Inflammatory macrophage treated with lipopolysaccharide for 1 hour (primary cell): ENCODE measurements around the gene RIC3.

Source experiments
- DNase-seq, 2 donors: peaks; one replicate each; pipeline ENCODE4 v3.0.0-alpha.2; 2020 to 2022

The RIC3 gene

DNA sequence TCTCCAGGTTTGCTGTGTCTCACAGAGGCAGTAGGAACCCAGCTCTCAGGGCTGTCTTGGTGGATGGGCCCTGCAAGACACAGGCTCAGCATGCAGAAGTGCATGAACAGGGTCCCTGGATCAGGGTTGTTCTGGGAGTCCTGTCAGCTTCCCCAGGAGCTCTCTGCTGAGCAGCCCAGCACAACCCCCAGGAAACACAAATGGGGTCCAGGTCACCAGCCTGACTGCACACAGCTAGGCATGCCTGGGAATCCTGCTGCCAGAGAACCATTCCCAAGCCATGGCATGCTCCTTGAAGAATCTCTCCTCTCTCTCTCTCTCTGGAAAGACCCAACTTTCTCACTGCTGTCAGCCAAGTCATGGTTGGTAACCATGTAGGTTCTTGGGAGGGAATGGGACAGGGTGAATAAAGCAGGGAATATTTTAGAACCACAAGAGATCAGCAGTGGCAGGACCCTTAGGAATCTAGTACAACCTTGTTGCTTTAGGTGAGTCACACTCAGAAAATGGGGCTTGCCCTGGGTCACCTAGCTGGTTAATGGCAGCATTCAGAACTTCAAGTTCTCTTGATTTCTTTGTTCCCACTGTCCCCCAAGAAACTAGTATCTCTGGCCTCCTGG lies 66.4 kb downstream of the RIC3 start:
- DNase-seq = no peak

DNA sequence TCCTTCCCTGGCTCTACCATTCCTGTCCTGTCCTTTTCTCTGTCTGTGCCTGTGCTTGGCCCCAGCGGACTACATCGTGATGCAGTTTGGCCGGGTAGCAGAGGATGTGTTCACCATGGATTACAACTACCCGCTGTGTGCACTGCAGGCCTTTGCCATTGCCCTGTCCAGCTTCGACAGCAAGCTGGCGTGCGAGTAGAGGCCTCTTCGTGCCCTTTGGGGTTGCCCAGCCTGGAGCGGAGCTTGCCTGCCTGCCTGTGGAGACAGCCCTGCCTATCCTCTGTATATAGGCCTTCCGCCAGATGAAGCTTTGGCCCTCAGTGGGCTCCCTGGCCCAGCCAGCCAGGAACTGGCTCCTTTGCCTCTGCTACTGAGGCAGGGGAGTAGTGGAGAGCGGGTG lies 67.4 kb downstream of the RIC3 start:
- no peak for DNase-seq

- DNase-seq = no peak
Measured at GRCh38 chr11:8100605-8101004, 68.2 kb downstream of the RIC3 start.

- DNase-seq = no peak
Measured at GRCh38 chr11:8100158-8100557, 68.7 kb downstream of the RIC3 start.

DNA sequence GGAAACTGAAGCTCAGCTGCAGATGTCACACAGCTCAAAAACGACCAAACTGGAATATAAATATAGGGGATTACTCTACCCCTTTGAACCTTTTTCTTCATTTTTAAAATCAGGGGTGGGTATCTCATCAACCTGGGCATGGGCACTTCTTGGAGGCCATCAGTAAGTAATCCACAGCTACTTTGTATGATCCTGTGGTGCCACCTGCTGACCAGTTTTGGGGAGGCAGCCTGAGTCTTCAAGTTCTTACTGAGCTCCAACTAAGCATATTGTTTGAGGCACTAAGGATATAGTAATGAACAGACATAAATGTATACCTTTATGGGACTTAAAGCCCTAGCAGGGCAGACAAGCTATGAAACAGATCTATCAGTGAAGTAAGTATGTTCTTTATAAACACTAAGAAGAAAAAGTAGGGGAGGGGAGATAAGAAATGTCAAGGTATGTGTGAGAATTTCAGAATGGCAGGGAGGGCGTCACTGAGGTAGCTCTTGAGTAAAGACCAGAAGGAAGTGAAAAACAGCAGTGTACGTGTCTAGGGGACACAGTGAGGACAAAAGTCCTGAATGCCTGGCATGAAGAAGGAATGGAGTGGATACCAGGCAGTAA lies 69.4 kb downstream of the RIC3 start:
- DNase-seq = peak; percentile 18 to 93

DNA sequence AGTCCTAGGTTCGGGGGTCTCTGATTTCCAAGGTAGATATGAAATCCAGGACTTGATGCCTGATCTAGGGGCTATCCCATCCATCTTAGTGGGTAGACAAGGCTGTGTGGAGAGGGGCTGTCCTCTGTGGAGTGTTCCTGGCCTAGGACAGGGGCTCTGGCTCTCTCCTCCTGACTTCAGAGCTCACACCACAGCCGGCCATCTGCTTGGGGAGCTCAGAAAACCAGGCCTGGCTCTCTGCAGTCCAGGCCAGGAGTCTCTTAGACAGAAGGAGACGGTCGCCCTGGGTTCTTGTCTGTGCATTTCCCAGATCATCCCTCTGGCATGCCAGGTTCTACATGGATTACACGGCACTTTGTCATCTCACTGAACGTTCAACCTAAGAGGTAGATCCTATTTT lies 69.9 kb downstream of the RIC3 start:
- DNase-seq = no peak

DNA sequence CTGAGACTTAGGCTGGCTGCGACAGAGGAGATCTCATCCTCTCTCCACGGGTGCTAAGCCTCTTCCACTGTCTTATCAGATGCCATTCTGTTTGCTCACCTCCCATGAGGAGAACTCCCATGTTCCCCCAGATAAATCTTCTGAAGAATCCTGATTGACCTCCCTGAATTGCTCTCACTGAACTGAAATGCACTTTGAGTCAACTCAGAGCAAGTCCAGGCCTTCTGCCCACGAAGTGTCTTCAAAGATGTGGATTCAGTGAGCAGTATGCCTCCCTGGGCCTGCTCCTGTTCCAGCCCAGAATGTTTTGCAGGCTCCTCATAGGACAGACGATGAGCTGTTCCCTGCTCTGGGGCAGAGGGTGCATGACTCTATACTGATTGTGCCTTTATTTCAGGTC lies 70.5 kb downstream of the RIC3 start:
- no peak for DNase-seq

DNA sequence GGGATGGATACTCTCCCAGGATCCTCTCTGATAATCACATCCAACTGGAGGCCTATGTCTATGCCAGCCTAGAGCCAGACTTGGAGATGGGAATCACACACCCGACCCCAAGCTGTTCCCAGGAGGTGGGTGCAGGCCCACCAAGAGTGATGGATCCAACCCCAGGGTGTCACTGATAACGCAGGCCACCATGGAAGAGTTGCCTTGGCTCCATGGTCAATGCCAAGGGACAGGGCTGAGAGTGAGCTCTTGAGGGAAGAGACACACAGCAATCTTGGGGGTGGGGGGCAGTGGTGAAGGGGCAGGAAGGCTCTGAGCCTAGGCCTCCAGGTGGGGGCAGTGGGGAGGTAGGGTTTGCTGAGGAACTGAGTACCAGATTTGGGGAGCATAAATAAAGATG lies 70.9 kb downstream of the RIC3 start:
- no peak for DNase-seq

GRCh38 chr11:8097468-8097867 lies 71.4 kb downstream of the RIC3 start:
- DNase-seq = no peak

DNA sequence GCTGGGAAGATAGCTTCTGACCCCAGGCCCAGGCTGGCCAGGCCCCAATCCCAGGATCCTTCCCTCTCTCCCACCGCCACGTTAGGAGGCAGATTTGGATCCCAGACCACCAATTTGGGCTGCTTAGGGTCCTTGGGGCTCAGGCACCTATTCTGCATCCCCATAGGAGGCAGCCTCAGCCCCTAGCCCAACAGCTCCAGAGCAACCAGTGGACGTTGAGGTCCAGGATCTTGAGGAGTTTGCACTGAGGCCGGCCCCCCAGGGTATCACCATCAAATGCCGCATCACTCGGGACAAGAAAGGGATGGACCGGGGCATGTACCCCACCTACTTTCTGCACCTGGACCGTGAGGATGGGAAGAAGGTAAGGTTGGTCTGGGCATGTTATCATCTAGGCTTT lies 71.8 kb downstream of the RIC3 start:
- no peak for DNase-seq

DNA sequence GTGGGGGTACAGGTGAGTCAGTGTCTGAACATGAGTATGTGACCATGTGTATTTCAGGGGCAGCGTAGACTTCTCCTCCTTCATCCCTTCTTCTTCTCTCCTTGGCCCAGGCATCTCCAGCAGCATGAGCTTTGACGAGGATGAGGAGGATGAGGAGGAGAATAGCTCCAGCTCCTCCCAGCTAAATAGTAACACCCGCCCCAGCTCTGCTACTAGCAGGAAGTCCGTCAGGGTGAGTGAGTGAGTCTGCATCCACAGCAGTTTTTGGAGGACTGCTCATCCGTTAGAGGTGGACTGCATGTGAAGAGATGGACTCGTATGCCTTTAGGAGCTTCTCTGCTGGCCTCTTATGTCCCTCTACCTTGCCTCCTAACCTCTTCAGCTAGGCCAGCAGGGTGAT lies 72.2 kb downstream of the RIC3 start:
- DNase-seq = no peak

- no peak for DNase-seq
Measured at GRCh38 chr11:8095806-8096522, 72.9 kb downstream of the RIC3 start.

DNA sequence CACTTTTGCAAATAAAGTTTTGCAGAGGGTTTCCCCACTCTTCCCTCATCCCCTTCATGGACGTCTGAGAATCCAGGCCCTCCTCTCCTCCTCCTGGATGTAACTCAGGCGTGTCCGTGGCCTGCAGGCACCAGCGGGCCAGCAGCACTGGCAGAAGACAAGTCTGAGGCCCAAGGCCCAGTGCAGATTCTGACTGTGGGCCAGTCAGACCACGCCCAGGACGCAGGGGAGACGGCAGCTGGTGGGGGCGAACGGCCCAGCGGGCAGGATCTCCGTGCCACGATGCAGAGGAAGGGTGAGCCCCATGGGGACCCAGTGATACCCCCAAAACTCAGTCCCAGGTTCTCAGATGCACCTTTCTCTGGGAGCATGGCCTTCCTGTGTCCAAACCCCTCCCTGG lies 73.5 kb downstream of the RIC3 start:
- no peak for DNase-seq

DNA sequence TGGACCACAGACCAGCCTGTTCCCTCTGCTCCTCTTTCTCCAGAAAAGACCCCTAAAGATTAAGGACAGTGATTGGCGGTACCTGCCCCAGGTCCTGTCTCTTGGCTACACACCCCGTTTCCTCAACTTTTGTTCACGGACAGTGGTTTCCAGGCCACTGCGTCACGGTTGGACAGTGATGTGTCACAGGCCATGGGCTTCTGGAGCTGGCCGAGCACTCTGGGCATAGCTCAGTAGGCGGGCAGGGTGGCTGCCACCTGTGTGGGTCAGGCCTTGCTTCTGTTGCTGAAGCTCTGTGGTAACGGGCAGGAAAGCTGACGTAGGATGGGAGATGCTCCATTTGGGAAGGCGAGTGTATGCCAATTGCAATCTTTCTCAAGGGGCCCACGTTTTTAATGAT lies 74.2 kb downstream of the RIC3 start:
- no peak for DNase-seq

- no peak for DNase-seq
Measured at GRCh38 chr11:8093931-8094575, 74.8 kb downstream of the RIC3 start.

- DNase-seq = peak; percentile 48 to 70
Measured at GRCh38 chr11:8092587-8093424, 76.0 kb downstream of the RIC3 start.

GRCh38 chr11:8091721-8092120 lies 77.1 kb downstream of the RIC3 start:
- no peak for DNase-seq

DNA sequence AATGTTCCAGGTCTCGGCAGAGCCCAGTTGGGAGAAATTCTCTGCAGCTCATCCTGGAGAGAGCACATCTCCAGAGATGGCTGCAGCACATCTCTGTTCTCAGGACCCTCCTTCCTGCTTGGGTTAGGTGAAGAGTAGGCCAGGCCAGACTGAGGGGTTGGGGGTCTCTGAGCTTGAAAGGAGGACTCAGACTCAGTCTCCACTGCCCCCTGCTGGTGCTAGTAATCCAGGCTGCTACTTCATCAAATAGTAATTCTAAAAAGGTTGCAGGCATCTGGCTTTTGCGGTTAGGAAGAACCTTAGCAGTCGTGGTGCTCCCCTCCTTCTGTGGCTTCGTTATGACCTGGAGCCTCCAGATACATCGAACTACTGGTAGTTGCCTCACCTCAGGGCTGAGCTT lies 78.1 kb downstream of the RIC3 start:
- peak in 1 of 2 donors; percentile 9 for DNase-seq

DNA sequence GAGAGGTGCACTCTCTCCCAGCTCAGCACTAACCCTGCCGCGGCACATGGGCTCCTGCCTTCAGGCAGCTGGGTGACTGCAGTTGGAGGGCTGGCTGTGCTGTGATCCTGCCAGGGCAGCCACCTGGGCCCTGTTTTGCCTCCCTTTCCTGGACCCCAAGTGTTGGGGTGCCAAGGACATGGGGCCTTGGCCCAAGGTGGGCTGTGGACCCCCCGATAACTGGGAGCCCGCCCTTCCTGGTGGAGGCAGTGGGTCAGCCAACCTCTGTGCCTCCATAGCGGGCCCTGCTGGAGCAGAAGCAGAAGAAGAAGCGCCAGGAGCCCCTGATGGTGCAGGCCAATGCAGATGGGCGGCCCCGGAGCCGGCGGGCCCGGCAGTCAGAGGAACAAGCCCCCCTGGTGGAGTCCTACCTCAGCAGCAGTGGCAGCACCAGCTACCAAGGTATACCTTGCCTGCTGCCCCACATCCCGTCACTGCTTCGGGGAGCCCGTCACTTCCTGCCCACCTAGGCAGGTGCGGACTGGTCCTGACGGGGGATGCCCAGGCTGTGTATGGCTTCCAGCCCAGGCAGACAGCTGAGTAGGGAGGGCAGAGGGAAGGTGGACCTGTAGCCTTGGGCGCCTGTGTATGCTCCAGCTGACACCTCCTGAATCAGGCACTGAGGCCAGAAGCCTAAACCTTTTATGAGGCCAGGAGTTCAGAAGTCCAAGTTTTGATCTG lies 78.9 kb downstream of the RIC3 start:
- DNase-seq = no peak

DNA sequence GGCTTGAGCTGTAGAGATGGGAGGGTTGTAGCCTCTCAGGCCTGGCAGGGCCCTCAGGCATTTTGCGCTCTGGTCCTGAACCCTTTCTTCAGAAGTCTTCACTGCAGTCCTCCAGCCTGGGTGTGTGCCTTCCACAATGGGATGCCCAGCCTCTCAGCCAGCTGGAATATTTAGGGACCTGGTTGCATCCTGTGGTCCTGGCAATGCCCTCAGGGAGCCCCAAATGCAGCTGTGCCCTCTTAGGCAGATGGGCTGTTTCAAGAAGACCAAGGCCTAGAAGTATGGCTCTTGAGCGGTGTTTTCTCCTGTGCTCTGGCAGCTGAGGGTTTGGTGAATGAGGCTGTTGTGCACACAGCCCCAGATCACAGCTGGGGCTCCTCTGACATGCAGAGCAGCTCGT lies 81.1 kb downstream of the RIC3 start:
- DNase-seq = no peak

DNA sequence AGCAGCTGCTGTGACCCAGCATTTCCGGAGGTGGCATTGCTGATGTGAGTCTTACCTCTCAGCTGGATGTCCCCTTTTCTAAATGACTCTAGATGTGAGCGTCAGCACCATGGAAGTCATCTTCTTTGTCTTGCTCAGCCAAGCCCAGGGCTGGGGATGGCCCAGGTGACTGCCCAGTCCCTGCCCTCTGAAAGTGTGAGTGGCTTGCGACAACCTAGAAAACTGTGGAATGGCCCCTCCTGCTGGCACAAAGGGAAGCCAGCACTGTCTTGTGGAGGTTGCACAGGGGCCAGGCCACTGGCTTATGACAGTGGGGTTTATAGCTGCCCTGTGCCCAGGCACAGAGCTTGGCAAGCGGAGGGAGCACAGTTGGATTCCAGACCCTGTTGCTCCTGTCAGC lies 81.6 kb downstream of the RIC3 start:
- DNase-seq = no peak

DNA sequence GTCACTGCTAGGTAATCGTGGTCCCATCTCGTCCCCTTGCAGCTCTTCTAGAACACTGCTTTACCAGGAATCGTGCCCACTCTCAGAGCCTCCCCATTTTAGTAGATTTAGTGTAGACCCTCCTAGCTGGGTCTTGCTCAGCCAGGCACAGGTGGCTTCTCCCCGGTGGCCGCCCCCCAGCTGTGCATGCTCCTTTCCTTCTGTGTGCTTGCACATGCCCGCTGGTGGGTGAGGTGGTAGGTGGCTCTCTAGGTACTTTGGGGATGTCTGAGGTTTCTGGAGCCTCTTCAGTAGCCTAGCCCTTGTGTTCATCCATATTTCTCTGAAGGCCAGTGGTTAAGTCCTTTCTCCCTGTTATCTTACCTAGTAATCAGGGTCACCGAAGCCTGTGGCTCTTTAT lies 82.3 kb downstream of the RIC3 start:
- DNase-seq = no peak
